GM23338 (cell line): ENCODE measurements around the gene TCEANC. TPM values are rescaled to one million over a fixed set of nuclear protein-coding genes. Genes with fewer than 3 reads are reported as not detected.
A peak's percentile ranks its signal among the peaks of the same experiment; 100 is the strongest.

Source experiments
- ATAC-seq: fragments of 200-7000 bp; cut with Tn5 transposase; 3 replicates; pipeline ENCODE4 v1.9.1; 2020
- DNase-seq: peaks from one replicate; pipeline ENCODE4 v3.0.0-alpha.2; 2015; ENCODE audit warnings: low spot score
- H2AFZ ChIP-seq: fragments of 200-600 bp; sonication (generic); 2 replicates; pipeline ENCODE4 v1.8.0; 2016; ENCODE audit warnings: antibody characterized with exemption, mild to moderate bottlenecking, moderate library complexity
- H3F3A ChIP-seq: fragments of 200-600 bp; sonication (generic); replicated peaks from 2 replicates; pipeline ENCODE4 v1.8.0; 2017; ENCODE audit warnings: antibody characterized with exemption, mixed run types, low read depth
- H3K27ac ChIP-seq: fragments of 200-600 bp; sonication (generic); 2 replicates; pipeline ENCODE4 v1.6.1; 2016; ENCODE audit warnings: low read depth
- H3K27me3 ChIP-seq: fragments of 200-600 bp; sonication (generic); 2 replicates; pipeline ENCODE4 v1.8.0; 2016; ENCODE audit warnings: mild to moderate bottlenecking, mixed run types, moderate library complexity; ENCODE audit not compliant: insufficient read depth
- H3K36me3 ChIP-seq: fragments of 200-600 bp; sonication (generic); 2 replicates; pipeline ENCODE4 v1.8.0; 2016; ENCODE audit warnings: mild to moderate bottlenecking; ENCODE audit not compliant: insufficient read depth
- H3K4me1 ChIP-seq: fragments of 200-600 bp; sonication (generic); 2 replicates; pipeline ENCODE4 v1.8.0; 2016; ENCODE audit warnings: mild to moderate bottlenecking, moderate library complexity; ENCODE audit not compliant: insufficient read depth
- H3K4me2 ChIP-seq: fragments of 200-600 bp; sonication (generic); 2 replicates; pipeline ENCODE4 v1.7.1; 2017; ENCODE audit warnings: mixed run types
- H3K4me3 ChIP-seq: fragments of 200-600 bp; sonication (generic); 2 replicates; pipeline ENCODE4 v1.6.1; 2016; ENCODE audit warnings: mixed run types
- H3K79me2 ChIP-seq: fragments of 200-600 bp; sonication (generic); replicated peaks from 2 replicates; pipeline ENCODE4 v1.8.0; 2017; ENCODE audit warnings: mild to moderate bottlenecking; ENCODE audit not compliant: insufficient read depth
- H3K9me2 ChIP-seq: fragments of 200-600 bp; sonication (generic); 2 replicates; pipeline ENCODE4 v1.8.0; 2017; ENCODE audit not compliant: insufficient read depth
- H4K20me1 ChIP-seq: fragments of 200-600 bp; sonication (generic); replicated peaks from 2 replicates; pipeline ENCODE4 v1.8.0; 2017; ENCODE audit warnings: mild to moderate bottlenecking; ENCODE audit not compliant: insufficient read depth
- H3K27ac Mint-ChIP-seq: 2 replicates; pipeline ENCODE4 v1.8.0; 2020; ENCODE audit warnings: inconsistent platforms, mild to moderate bottlenecking, moderate library complexity, mixed read lengths
- H3K27me3 Mint-ChIP-seq: 3 replicates; pipeline ENCODE4 v1.8.0; 2022; ENCODE audit warnings: low read depth, mild to moderate bottlenecking, moderate library complexity, mixed read lengths, inconsistent platforms; ENCODE audit not compliant: insufficient read depth, poor library complexity
- H3K36me3 Mint-ChIP-seq: 3 replicates; pipeline ENCODE4 v1.8.0; 2021; ENCODE audit warnings: low read depth, mild to moderate bottlenecking, inconsistent platforms, moderate library complexity, mixed read lengths
- H3K4me1 Mint-ChIP-seq: 3 replicates; pipeline ENCODE4 v1.8.0; 2020; ENCODE audit warnings: mild to moderate bottlenecking, inconsistent platforms, mixed read lengths
- H3K4me3 Mint-ChIP-seq: 3 replicates; pipeline ENCODE4 v1.8.0; 2021; ENCODE audit warnings: moderate library complexity, mild to moderate bottlenecking, inconsistent platforms, mixed read lengths
- H3K9me3 Mint-ChIP-seq: 3 replicates; pipeline ENCODE4 v1.8.0; 2020; ENCODE audit warnings: moderate library complexity, mild to moderate bottlenecking, inconsistent platforms, mixed read lengths
- EZH2 ChIP-seq: fragments of 200-600 bp; sonication (generic); IDR thresholded peaks from one replicate; pipeline ENCODE4 v1.8.0; 2017; ENCODE audit warnings: antibody characterized with exemption, mild to moderate bottlenecking, low read depth; ENCODE audit not compliant: unreplicated experiment
- EZH2phosphoT487 ChIP-seq: fragments of 200-600 bp; sonication (generic); IDR thresholded peaks from one replicate; pipeline ENCODE4 v1.8.1; 2018; ENCODE audit warnings: antibody characterized with exemption; ENCODE audit not compliant: unreplicated experiment
- JUNB ChIP-seq: IDR thresholded peaks from one replicate; pipeline ENCODE4 v1.6.1; 2016; ENCODE audit warnings: antibody characterized with exemption; ENCODE audit not compliant: unreplicated experiment
- POLR2AphosphoS5 ChIP-seq: IDR thresholded peaks from 2 replicates; pipeline ENCODE4 v1.6.1; 2016; ENCODE audit warnings: antibody characterized with exemption, low read depth
- ZNF114 ChIP-seq: fragments of 250-450 bp; sonication (Bioruptor Pico); IDR thresholded peaks from 2 replicates; pipeline ENCODE4 v1.5.0; 2020; ENCODE audit warnings: mild to moderate bottlenecking, moderate library complexity
- ZNF331 ChIP-seq: fragments of 250-450 bp; sonication (Bioruptor Pico); IDR thresholded peaks from 2 replicates; pipeline ENCODE4 v1.5.0; 2020; ENCODE audit warnings: low read depth, mild to moderate bottlenecking, moderate library complexity
- polyA plus RNA-seq: library from polyadenylated mRNA; unstranded; fragments of >200 nt; fragmentation: Nextera tagmentation; extraction: Ambion mirVana; gene quantifications from 2 replicates; pipeline ENCODE4 v1.2.1, GENCODE V29; 2016
- total RNA-seq: library from RNA; depleted of rRNA; stranded (reverse); fragments of >200 nt; shearing (Covaris generic); gene quantifications from 2 replicates; pipeline ENCODE4 v1.2.3, GENCODE V29; 2014
- TF ChIP-seq, protein P1 (sequence below): IDR thresholded peaks from one replicate; pipeline ENCODE4 v1.6.1; 2018; ENCODE audit warnings: antibody characterized with exemption; ENCODE audit not compliant: unreplicated experiment
- TF ChIP-seq, protein P2 (sequence below): IDR thresholded peaks from 2 replicates; pipeline ENCODE4 v1.6.1; 2016; ENCODE audit warnings: antibody characterized with exemption
- TF ChIP-seq, protein P3 (sequence below): fragments of 250-450 bp; sonication (Bioruptor Pico); IDR thresholded peaks from 2 replicates; pipeline ENCODE4 v1.5.0; 2020; ENCODE audit warnings: mild to moderate bottlenecking, moderate library complexity

The TCEANC gene
- total and polyA plus RNA-seq, 2 experiments from 2014 or later: 1.2 to 2.5 TPM

DNA sequence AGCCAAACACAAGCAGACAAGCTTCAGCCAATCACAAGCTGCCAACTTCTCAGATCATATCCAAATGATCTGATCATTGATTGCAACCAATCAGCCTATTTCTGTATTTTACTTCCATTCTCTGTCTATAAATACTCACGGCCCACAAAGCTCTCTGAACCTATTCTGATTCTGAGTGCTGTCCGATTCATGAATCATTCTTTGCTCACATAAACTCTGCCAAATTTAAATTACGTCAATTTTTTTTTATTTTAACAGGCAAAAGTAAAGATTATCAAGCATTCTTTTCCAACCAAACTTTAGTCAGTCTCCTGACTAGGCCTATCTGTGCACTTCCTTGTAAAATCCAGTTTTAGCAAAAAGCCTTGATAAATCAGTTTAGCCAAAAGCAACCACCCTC is 1.8 kb upstream of the TCEANC start:
- H3K4me2 ChIP-seq: no peak overlapping the region
- no peak overlapping the region for H3K4me3 ChIP-seq
- H3K27me3 ChIP-seq: no peaks in the 10 kb centered on the region
- Mint-ChIP-seq H3K9me3 (no peaks in the 10 kb centered on the region), H3K4me3 (no peak overlapping the region), H3K4me1 (peaks cover under 1% of the 10 kb centered on the region; the same call in 1 of the 3 replicates), H3K36me3 (no peaks in the 10 kb centered on the region), H3K27me3 (peaks cover 2% of the 10 kb centered on the region), H3K27ac (no peak overlapping the region)
- H3K9me2 ChIP-seq: no peaks in the 10 kb centered on the region
- no peak overlapping the region for H2AFZ ChIP-seq
- no peaks in the 10 kb centered on the region for H4K20me1 ChIP-seq
- no peak for ATAC-seq
- no peak overlapping the region for H3K27ac ChIP-seq
- H3K36me3 ChIP-seq: no peaks in the 10 kb centered on the region
- peaks cover 8% of the 10 kb centered on the region; the same call in 1 of the 2 replicates for H3K4me1 ChIP-seq
- no peak for DNase-seq
- peaks cover 7% of the 10 kb centered on the region; the same call in 1 of the 2 replicates for H3F3A ChIP-seq
- no peaks in the 10 kb centered on the region for H3K79me2 ChIP-seq
- no peak for TF ChIP-seq EZH2

DNA sequence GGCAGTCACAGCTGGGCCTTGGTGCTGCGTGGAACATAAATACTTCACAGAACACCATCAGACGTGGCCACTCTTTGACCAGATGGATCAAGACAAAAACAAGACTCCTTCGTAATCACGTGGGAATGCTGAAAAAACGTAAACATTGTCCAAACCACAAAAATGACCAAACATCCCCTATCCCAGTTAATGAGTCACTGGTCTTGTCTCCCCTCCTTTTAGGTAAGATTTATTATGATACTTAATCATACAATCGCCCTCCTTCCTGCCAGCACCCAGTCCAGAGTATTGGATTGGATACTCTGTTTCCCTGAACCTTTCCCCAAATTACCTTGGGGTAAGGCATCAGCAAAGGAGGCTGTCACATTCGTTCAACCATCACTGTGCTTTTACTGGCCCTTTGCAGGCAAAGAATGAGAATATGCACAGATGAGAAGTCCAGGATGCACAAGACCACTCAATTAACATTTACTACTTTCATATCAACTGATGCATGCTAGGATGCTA is 601 bp upstream of the TCEANC start:
- H3K4me3 ChIP-seq: peak overlapping the region; percentile 71
- H3K27ac ChIP-seq: no peak overlapping the region
- no peaks in the 10 kb centered on the region for H3K9me3 Mint-ChIP-seq
- H4K20me1 ChIP-seq: no peaks in the 10 kb centered on the region
- no peaks in the 10 kb centered on the region for H3K9me2 ChIP-seq
- peaks cover 7% of the 10 kb centered on the region; the same call in 1 of the 2 replicates for H3F3A ChIP-seq
- H3K36me3 Mint-ChIP-seq: no peaks in the 10 kb centered on the region
- peak overlapping the region; percentile 79 for H3K4me3 Mint-ChIP-seq
- H3K27me3 Mint-ChIP-seq: peaks cover 2% of the 10 kb centered on the region
- no peaks in the 10 kb centered on the region for H3K4me1 Mint-ChIP-seq
- H3K79me2 ChIP-seq: no peaks in the 10 kb centered on the region
- H3K27ac Mint-ChIP-seq: no peak overlapping the region; the same call in 1 of the 2 replicates
- DNase-seq (no peak), ATAC-seq (no peak)
- H3K27me3 ChIP-seq: no peaks in the 10 kb centered on the region
- peak overlapping the region; percentile 68 for H3K4me2 ChIP-seq
- peaks cover 8% of the 10 kb centered on the region; the same call in 1 of the 2 replicates for H3K4me1 ChIP-seq
- peak overlapping the region; percentile 35; the same call in 1 of the 2 replicates for H2AFZ ChIP-seq
- no peaks in the 10 kb centered on the region for H3K36me3 ChIP-seq
- TF ChIP-seq, protein P1, sequence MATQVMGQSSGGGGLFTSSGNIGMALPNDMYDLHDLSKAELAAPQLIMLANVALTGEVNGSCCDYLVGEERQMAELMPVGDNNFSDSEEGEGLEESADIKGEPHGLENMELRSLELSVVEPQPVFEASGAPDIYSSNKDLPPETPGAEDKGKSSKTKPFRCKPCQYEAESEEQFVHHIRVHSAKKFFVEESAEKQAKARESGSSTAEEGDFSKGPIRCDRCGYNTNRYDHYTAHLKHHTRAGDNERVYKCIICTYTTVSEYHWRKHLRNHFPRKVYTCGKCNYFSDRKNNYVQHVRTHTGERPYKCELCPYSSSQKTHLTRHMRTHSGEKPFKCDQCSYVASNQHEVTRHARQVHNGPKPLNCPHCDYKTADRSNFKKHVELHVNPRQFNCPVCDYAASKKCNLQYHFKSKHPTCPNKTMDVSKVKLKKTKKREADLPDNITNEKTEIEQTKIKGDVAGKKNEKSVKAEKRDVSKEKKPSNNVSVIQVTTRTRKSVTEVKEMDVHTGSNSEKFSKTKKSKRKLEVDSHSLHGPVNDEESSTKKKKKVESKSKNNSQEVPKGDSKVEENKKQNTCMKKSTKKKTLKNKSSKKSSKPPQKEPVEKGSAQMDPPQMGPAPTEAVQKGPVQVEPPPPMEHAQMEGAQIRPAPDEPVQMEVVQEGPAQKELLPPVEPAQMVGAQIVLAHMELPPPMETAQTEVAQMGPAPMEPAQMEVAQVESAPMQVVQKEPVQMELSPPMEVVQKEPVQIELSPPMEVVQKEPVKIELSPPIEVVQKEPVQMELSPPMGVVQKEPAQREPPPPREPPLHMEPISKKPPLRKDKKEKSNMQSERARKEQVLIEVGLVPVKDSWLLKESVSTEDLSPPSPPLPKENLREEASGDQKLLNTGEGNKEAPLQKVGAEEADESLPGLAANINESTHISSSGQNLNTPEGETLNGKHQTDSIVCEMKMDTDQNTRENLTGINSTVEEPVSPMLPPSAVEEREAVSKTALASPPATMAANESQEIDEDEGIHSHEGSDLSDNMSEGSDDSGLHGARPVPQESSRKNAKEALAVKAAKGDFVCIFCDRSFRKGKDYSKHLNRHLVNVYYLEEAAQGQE: no peak
- TF ChIP-seq, protein P2, sequence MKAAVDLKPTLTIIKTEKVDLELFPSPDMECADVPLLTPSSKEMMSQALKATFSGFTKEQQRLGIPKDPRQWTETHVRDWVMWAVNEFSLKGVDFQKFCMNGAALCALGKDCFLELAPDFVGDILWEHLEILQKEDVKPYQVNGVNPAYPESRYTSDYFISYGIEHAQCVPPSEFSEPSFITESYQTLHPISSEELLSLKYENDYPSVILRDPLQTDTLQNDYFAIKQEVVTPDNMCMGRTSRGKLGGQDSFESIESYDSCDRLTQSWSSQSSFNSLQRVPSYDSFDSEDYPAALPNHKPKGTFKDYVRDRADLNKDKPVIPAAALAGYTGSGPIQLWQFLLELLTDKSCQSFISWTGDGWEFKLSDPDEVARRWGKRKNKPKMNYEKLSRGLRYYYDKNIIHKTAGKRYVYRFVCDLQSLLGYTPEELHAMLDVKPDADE: no peak
- no peak for TF ChIP-seq POLR2AphosphoS5
- TF ChIP-seq EZH2phosphoT487: no peak
- TF ChIP-seq ZNF331 (CRISPR knock-in tag): no peak
- TF ChIP-seq ZNF114 (CRISPR knock-in tag): no peak
- TF ChIP-seq JUNB: no peak
- TF ChIP-seq EZH2: no peak
- TF ChIP-seq, protein P3, sequence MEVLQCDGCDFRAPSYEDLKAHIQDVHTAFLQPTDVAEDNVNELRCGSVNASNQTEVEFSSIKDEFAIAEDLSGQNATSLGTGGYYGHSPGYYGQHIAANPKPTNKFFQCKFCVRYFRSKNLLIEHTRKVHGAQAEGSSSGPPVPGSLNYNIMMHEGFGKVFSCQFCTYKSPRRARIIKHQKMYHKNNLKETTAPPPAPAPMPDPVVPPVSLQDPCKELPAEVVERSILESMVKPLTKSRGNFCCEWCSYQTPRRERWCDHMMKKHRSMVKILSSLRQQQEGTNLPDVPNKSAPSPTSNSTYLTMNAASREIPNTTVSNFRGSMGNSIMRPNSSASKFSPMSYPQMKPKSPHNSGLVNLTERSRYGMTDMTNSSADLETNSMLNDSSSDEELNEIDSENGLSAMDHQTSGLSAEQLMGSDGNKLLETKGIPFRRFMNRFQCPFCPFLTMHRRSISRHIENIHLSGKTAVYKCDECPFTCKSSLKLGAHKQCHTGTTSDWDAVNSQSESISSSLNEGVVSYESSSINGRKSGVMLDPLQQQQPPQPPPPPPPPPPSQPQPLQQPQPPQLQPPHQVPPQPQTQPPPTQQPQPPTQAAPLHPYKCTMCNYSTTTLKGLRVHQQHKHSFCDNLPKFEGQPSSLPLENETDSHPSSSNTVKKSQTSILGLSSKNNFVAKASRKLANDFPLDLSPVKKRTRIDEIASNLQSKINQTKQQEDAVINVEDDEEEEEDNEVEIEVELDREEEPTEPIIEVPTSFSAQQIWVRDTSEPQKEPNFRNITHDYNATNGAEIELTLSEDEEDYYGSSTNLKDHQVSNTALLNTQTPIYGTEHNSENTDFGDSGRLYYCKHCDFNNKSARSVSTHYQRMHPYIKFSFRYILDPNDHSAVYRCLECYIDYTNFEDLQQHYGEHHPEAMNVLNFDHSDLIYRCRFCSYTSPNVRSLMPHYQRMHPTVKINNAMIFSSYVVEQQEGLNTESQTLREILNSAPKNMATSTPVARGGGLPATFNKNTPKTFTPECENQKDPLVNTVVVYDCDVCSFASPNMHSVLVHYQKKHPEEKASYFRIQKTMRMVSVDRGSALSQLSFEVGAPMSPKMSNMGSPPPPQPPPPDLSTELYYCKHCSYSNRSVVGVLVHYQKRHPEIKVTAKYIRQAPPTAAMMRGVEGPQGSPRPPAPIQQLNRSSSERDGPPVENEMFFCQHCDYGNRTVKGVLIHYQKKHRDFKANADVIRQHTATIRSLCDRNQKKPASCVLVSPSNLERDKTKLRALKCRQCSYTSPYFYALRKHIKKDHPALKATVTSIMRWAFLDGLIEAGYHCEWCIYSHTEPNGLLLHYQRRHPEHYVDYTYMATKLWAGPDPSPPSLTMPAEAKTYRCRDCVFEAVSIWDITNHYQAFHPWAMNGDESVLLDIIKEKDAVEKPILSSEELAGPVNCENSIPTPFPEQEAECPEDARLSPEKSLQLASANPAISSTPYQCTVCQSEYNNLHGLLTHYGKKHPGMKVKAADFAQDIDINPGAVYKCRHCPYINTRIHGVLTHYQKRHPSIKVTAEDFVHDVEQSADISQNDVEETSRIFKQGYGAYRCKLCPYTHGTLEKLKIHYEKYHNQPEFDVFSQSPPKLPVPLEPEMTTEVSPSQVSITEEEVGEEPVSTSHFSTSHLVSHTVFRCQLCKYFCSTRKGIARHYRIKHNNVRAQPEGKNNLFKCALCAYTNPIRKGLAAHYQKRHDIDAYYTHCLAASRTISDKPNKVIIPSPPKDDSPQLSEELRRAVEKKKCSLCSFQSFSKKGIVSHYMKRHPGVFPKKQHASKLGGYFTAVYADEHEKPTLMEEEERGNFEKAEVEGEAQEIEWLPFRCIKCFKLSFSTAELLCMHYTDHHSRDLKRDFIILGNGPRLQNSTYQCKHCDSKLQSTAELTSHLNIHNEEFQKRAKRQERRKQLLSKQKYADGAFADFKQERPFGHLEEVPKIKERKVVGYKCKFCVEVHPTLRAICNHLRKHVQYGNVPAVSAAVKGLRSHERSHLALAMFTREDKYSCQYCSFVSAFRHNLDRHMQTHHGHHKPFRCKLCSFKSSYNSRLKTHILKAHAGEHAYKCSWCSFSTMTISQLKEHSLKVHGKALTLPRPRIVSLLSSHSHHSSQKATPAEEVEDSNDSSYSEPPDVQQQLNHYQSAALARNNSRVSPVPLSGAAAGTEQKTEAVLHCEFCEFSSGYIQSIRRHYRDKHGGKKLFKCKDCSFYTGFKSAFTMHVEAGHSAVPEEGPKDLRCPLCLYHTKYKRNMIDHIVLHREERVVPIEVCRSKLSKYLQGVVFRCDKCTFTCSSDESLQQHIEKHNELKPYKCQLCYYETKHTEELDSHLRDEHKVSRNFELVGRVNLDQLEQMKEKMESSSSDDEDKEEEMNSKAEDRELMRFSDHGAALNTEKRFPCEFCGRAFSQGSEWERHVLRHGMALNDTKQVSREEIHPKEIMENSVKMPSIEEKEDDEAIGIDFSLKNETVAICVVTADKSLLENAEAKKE (CRISPR knock-in tag): no peak
